Mucosa of stomach (tissue), 1 donor: ENCODE data around the gene ZNF202.
"Not testable (repeated sequence)": the region's sequence is repeated elsewhere in the genome, so short reads cannot be mapped to it uniquely, and the experiment has no call there.

Experiments
- H3K27me3 ChIP-seq: one replicate; pipeline ENCODE4 v1.7.0; 2013; ENCODE audit warnings: mild to moderate bottlenecking, low read length; ENCODE audit not compliant: control insufficient read depth, insufficient read depth
- H3K36me3 ChIP-seq: one replicate; pipeline ENCODE4 v1.7.0; 2013; ENCODE audit warnings: low read length; ENCODE audit not compliant: control insufficient read depth, insufficient read depth
- H3K4me1 ChIP-seq: one replicate; pipeline ENCODE4 v1.7.0; 2013; ENCODE audit warnings: mild to moderate bottlenecking, low read length; ENCODE audit not compliant: control insufficient read depth, insufficient read depth
- H3K4me3 ChIP-seq: one replicate; pipeline ENCODE4 v1.7.0; 2013; ENCODE audit warnings: low read length
- H3K9ac ChIP-seq: one replicate; pipeline ENCODE4 v1.7.0; 2013; ENCODE audit warnings: mild to moderate bottlenecking, low read length, moderate library complexity
- H3K9me3 ChIP-seq: one replicate; pipeline ENCODE4 v1.7.0; 2013; ENCODE audit warnings: mild to moderate bottlenecking, low read length, moderate library complexity; ENCODE audit not compliant: control insufficient read depth
- donor health status: Pancreatic carcinoma.

ZNF202 gene

DNA sequence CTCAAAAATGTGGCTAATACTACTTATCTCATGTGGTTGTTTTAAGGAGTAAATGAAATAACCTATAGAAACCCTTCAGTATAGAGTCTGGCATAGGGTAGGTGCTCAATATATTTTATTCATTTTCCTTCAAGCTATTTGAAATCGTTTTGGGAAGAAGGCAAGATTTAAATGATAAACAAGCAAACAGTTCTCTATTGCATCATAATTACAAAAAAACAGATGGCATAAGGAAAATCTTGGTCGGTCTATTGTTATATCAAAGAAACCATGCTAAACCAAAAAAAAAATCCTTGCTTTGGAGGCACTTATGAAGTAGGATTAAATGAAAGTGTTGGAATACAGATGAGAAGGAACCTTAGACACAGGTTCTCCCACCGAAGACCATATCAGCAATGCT is 4.7 kb downstream of the ZNF202 start:
- Histone ChIP-seq H3K27me3 (no peaks in the 10 kb centered on the region), H3K4me3 (no peak overlapping the region), H3K9me3 (no peaks in the 10 kb centered on the region), H3K9ac (no peak overlapping the region), H3K36me3 (peaks cover 4% of the 10 kb centered on the region), H3K4me1 (peaks cover 12% of the 10 kb centered on the region)

- Histone ChIP-seq H3K4me1 (no peaks in the 10 kb centered on the region), H3K9me3 (no peaks in the 10 kb centered on the region), H3K36me3 (peaks cover 21% of the 10 kb centered on the region), H3K4me3 (no peak overlapping the region), H3K27me3 (no peaks in the 10 kb centered on the region), H3K9ac (no peak overlapping the region)
These were observed 11.9 kb downstream of the ZNF202 start for GRCh38 chr11:123729602-123730001.

GRCh38 chr11:123725995-123726655 is 15.3 kb downstream of the ZNF202 start:
- no peak overlapping the region for H3K9ac ChIP-seq
- H3K27me3 ChIP-seq, result no peaks in the 10 kb centered on the region
- H3K36me3 ChIP-seq, result peaks cover 18% of the 10 kb centered on the region
- H3K4me1 ChIP-seq, result no peaks in the 10 kb centered on the region
- no peak overlapping the region for H3K4me3 ChIP-seq
- H3K9me3 ChIP-seq, result no peaks in the 10 kb centered on the region

- Histone ChIP-seq H3K4me1 (no peaks in the 10 kb centered on the region), H3K36me3 (no peaks in the 10 kb centered on the region), H3K27me3 (no peaks in the 10 kb centered on the region), H3K9me3 (no peaks in the 10 kb centered on the region), H3K9ac (no peak overlapping the region), H3K4me3 (no peak overlapping the region)
These were observed 22.0 kb downstream of the ZNF202 start for GRCh38 chr11:123719452-123719851.

DNA sequence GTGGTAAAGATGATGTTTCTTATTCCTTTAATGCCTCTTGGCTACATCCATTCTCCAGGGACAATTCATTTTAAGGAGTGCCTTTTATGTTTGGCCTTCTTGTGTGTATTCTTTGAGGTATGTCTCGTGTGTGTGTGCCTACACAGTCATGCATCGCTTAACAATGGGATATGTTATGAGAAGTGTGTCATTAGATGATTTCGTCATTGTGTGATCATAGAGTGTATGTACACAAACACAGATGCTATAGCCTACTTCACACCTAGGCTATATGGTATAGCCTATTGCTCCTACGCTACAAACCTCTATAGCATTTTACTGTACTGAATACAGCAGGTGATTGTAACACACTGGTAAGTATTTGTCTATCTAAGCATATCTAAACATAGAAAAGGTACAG is 23.0 kb downstream of the ZNF202 start:
- Histone ChIP-seq H3K27me3 (no peaks in the 10 kb centered on the region), H3K9me3 (no peaks in the 10 kb centered on the region)

DNA sequence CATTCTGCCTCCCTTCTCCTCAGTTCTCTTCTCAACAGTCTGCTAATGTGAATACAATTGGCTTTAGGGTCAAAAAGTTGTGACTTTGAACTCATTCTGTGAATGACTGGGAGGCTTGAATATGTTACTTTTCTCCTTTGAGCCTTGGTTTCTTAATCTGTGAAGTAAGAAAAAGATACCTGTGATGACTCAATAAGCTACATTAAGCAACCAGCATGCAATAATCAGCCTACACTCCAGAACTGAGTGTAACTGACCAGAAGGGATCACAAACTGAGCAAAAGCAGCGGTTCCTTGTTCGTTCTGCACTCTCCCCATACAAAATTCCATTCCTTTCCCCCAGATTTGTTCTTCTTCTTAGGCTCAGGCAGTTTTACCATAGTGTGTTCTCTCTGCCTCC is 23.4 kb downstream of the ZNF202 start:
- H3K27me3 ChIP-seq, result no peaks in the 10 kb centered on the region
- no peak overlapping the region for H3K9ac ChIP-seq
- H3K4me3 ChIP-seq, result no peak overlapping the region
- H3K9me3 ChIP-seq, result no peaks in the 10 kb centered on the region
- no peaks in the 10 kb centered on the region for H3K4me1 ChIP-seq
- no peaks in the 10 kb centered on the region for H3K36me3 ChIP-seq

More for the DNA sequence above, 23.0 kb downstream of the ZNF202 start:
- Histone ChIP-seq H3K4me3 (no peak overlapping the region), H3K36me3 (no peaks in the 10 kb centered on the region), H3K4me1 (no peaks in the 10 kb centered on the region), H3K9ac (no peak overlapping the region)

- not testable (repeated sequence) for H3K27me3 ChIP-seq, H3K36me3 ChIP-seq, H3K9ac ChIP-seq, H3K4me1 ChIP-seq, H3K4me3 ChIP-seq, H3K9me3 ChIP-seq
These were observed 28.8 kb downstream of the ZNF202 start for GRCh38 chr11:123712627-123713026.

- Histone ChIP-seq H3K27me3 (no peaks in the 10 kb centered on the region), H3K4me1 (no peaks in the 10 kb centered on the region), H3K36me3 (no peaks in the 10 kb centered on the region), H3K9me3 (no peaks in the 10 kb centered on the region), H3K9ac (no peak overlapping the region), H3K4me3 (no peak overlapping the region)
These were observed 33.8 kb downstream of the ZNF202 start for GRCh38 chr11:123707606-123708205.

GRCh38 chr11:123707206-123707605 is 34.3 kb downstream of the ZNF202 start:
- H3K4me1 ChIP-seq, result no peaks in the 10 kb centered on the region
- H3K36me3 ChIP-seq, result no peaks in the 10 kb centered on the region
- no peaks in the 10 kb centered on the region for H3K27me3 ChIP-seq
- H3K9ac ChIP-seq, result no peak overlapping the region
- no peak overlapping the region for H3K4me3 ChIP-seq
- H3K9me3 ChIP-seq, result no peaks in the 10 kb centered on the region

DNA sequence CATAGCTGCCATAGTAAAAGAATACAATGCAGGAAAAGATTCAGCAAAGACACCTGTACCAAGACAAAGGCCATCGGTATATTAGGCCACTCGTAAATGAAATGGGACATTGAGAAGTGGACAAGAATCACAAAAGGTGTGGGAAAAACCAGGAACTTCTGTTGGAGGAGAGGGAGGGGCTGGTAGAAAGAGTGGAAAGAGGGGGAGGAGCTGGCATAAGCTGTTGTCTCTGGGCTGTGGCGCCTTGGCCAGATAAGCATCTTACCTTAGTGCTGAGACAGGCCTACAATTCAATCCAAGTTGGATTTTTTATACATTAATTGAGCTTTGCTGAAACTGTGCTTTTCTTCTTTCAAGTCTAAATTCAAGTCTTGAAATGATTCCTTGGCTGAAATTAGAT is 37.1 kb downstream of the ZNF202 start:
- H3K9ac ChIP-seq, result no peak overlapping the region
- H3K9me3 ChIP-seq, result no peaks in the 10 kb centered on the region
- no peaks in the 10 kb centered on the region for H3K27me3 ChIP-seq
- H3K4me3 ChIP-seq, result no peak overlapping the region
- no peaks in the 10 kb centered on the region for H3K36me3 ChIP-seq
- H3K4me1 ChIP-seq, result no peaks in the 10 kb centered on the region

- Histone ChIP-seq H3K9me3 (no peaks in the 10 kb centered on the region), H3K4me1 (peaks cover 5% of the 10 kb centered on the region), H3K36me3 (no peaks in the 10 kb centered on the region), H3K4me3 (no peak overlapping the region), H3K27me3 (no peaks in the 10 kb centered on the region), H3K9ac (no peak overlapping the region)
These were observed 38.8 kb downstream of the ZNF202 start for GRCh38 chr11:123702696-123703095.

- H3K4me3 ChIP-seq, result no peak overlapping the region
- H3K27me3 ChIP-seq, result no peaks in the 10 kb centered on the region
- H3K9ac ChIP-seq, result no peak overlapping the region
- H3K36me3 ChIP-seq, result no peaks in the 10 kb centered on the region
- H3K9me3 ChIP-seq, result no peaks in the 10 kb centered on the region
- H3K4me1 ChIP-seq, result peaks cover 5% of the 10 kb centered on the region
These were observed 39.3 kb downstream of the ZNF202 start for GRCh38 chr11:123702139-123702538.
